Endothelial cell of umbilical vein (primary cell): ENCODE data around the gene HSD17B8. TPM values are rescaled to one million over a fixed set of nuclear protein-coding genes. Genes with fewer than 3 reads are reported as not detected.

ENCODE experiments used
- BruUV-seq: library from RNA; stranded (reverse); fragments of 400-500 nt; replicated peaks from 2 replicates; lab custom pipeline; 2021; lab: Mats Ljungman, UMichigan
- CTCF ChIA-PET: fragments of 300-600, 350-600 bp; sonication (Branson Sonifier 250); formaldehyde crosslinking; loops from one replicate; lab custom pipeline; 2021; ENCODE audit warnings: antibody characterized with exemption, inconsistent platforms; lab: Charles Lee
- POLR2A ChIA-PET: fragments of 300-600, 350-600 bp; sonication (Branson Sonifier 250); formaldehyde crosslinking; loops from one replicate; lab custom pipeline; 2021; ENCODE audit warnings: antibody characterized with exemption, inconsistent platforms; lab: Charles Lee
- DNase-seq: peaks from one replicate; pipeline ENCODE4 v3.0.0-alpha.2; 2011; ENCODE audit warnings: low read depth, low spot score
- FAIRE-seq: peaks from 2 replicates; lab custom pipeline; 2011; peaks lifted over from hg19 to GRCh38; lab: Jason Lieb, UNC
- H2AFZ ChIP-seq: 2 replicates; pipeline ENCODE4 v1.6.0; 2012; ENCODE audit warnings: low read depth, low read length, control low read depth, inconsistent platforms
- H3K27ac ChIP-seq: 2 replicates; pipeline ENCODE4 v1.5.1; 2011; ENCODE audit warnings: low read depth, mild to moderate bottlenecking, control low read depth, low read length, moderate library complexity; ENCODE audit not compliant: insufficient read depth
- H3K27me3 ChIP-seq, 2 experiments: 2 replicates each; pipeline versions ENCODE4 v1.6.0 to v1.6.1; 2011; ENCODE audit warnings: low read length in 2 of 2, mixed read lengths in 1 of 2; ENCODE audit not compliant: control insufficient read depth in 2 of 2, insufficient read depth in 2 of 2
- H3K36me3 ChIP-seq, 2 experiments: 2 replicates in 1 of 2; 3 replicates in 1 of 2; pipeline ENCODE4 v1.5.1; 2011; ENCODE audit warnings: low read length in 2 of 2, mild to moderate bottlenecking in 1 of 2, moderate library complexity in 1 of 2; ENCODE audit not compliant: control insufficient read depth in 2 of 2, insufficient read depth in 2 of 2; ENCODE audit errors: extremely low read depth in 1 of 2
- H3K4me1 ChIP-seq: 3 replicates; pipeline ENCODE4 v1.5.1; 2011; ENCODE audit warnings: mild to moderate bottlenecking, low read length; ENCODE audit not compliant: control insufficient read depth, insufficient read depth; ENCODE audit errors: extremely low read depth
- H3K4me2 ChIP-seq: 2 replicates; pipeline ENCODE4 v1.6.1; 2011; ENCODE audit warnings: low read length, control low read depth, mixed read lengths; ENCODE audit not compliant: insufficient read depth
- H3K4me3 ChIP-seq, 3 experiments: fragments of 200-600 bp in 1 of 3; sonication (generic), shearing (Covaris generic) in 1 of 3; replicated peaks in 1 of 3; 2 replicates each; pipeline ENCODE4 v1.5.1; 2011 to 2016; ENCODE audit warnings: control low read depth in 3 of 3, low read length in 3 of 3, mild to moderate bottlenecking in 2 of 3, inconsistent platforms in 1 of 3, low read depth in 1 of 3, moderate library complexity in 1 of 3; ENCODE audit not compliant: insufficient read depth in 1 of 3
- H3K79me2 ChIP-seq: 2 replicates; pipeline ENCODE4 v1.6.0; 2012; ENCODE audit warnings: low read length, inconsistent platforms; ENCODE audit not compliant: control insufficient read depth, insufficient read depth
- H3K9ac ChIP-seq: replicated peaks from 2 replicates; pipeline ENCODE3; 2011; ENCODE audit warnings: low read length, control low read depth; ENCODE audit not compliant: insufficient read depth; ENCODE audit errors: extremely low read depth
- H3K9me1 ChIP-seq: replicated peaks from 3 replicates; pipeline ENCODE4 v1.6.0; 2011; ENCODE audit warnings: mild to moderate bottlenecking, low read length; ENCODE audit not compliant: control insufficient read depth, insufficient read depth; ENCODE audit errors: extremely low read depth
- H3K9me3 ChIP-seq: replicated peaks from 2 replicates; pipeline ENCODE4 v1.5.1; 2012; ENCODE audit warnings: low read length, inconsistent platforms; ENCODE audit not compliant: control insufficient read depth, insufficient read depth
- H4K20me1 ChIP-seq: replicated peaks from 2 replicates; pipeline ENCODE3; 2011; ENCODE audit warnings: mild to moderate bottlenecking, low read length; ENCODE audit not compliant: control insufficient read depth, insufficient read depth; ENCODE audit errors: extremely low read depth
- EZH2 ChIP-seq: IDR thresholded peaks from 2 replicates; pipeline ENCODE4 v1.6.1; 2012; ENCODE audit warnings: borderline replicate concordance, low read depth, mild to moderate bottlenecking, moderate library complexity, low read length, inconsistent platforms; ENCODE audit not compliant: severe bottlenecking
- JUN ChIP-seq: IDR thresholded peaks from 2 replicates; pipeline ENCODE4 v1.6.1; 2011; ENCODE audit warnings: borderline replicate concordance, low read depth; ENCODE audit not compliant: insufficient read length, insufficient read depth
- MYC ChIP-seq: IDR thresholded peaks from one replicate; pipeline ENCODE4 v1.6.1; 2011; ENCODE audit warnings: mild to moderate bottlenecking, low read depth, low read length
- POLR2A ChIP-seq: IDR thresholded peaks from 2 replicates; pipeline ENCODE4 v1.6.1; 2012; ENCODE audit warnings: low read depth, mild to moderate bottlenecking, control low read depth, low read length
- dilution Hi-C: fragments of 300-500 bp; cut with MboI; formaldehyde crosslinking; loops from one replicate; pipeline ENCODE4 v1.15.0; 2019; ENCODE audit warnings: low sequenced_read_pairs; ENCODE audit not compliant: extremely low pct_ligation_motif_present
- intact Hi-C: fragments of 100-400 bp; cut with micrococcal nuclease; formaldehyde crosslinking; loops from one replicate; pipeline ENCODE4 v1.10.0; 2022
- polyA plus RNA-seq, 4 experiments: library from polyadenylated mRNA; depleted of rRNA in 3 of 4; stranded (reverse) in 3 of 4; unstranded in 1 of 4; fragments of >200 nt; gene quantifications; 2 replicates each; pipeline versions ENCODE4 v1.2.1 to v1.2.3, GENCODE V29; 2011 to 2012; ENCODE audit warnings: missing spikeins in 1 of 4
- total RNA-seq: library from RNA; stranded (reverse); gene quantifications from 2 replicates; pipeline ENCODE4 v1.2.3, GENCODE V29; 2021
- TF ChIP-seq, protein P1 (sequence below), 2 donors: IDR thresholded peaks; 1 replicate in 1 of 2; 2 replicates in 1 of 2; pipeline ENCODE4 v1.5.1; 2011; ENCODE audit warnings: low read length in 2 of 2, mild to moderate bottlenecking in 2 of 2, moderate library complexity in 2 of 2, control low read depth in 1 of 2, inconsistent platforms in 1 of 2, low read depth in 1 of 2; ENCODE audit not compliant: insufficient read depth in 1 of 2; ENCODE audit errors: extremely low read depth in 1 of 2
- TF ChIP-seq, protein P2 (sequence below): IDR thresholded peaks from 2 replicates; pipeline ENCODE4 v1.6.1; 2011; ENCODE audit not compliant: insufficient read depth, insufficient read length

Gene HSD17B8
- total and polyA plus RNA-seq, 2 donors (not counting 3 experiments of a cell fraction or from before 2014, with no cell fraction given) = 4.0 to 8.2 TPM

DNA sequence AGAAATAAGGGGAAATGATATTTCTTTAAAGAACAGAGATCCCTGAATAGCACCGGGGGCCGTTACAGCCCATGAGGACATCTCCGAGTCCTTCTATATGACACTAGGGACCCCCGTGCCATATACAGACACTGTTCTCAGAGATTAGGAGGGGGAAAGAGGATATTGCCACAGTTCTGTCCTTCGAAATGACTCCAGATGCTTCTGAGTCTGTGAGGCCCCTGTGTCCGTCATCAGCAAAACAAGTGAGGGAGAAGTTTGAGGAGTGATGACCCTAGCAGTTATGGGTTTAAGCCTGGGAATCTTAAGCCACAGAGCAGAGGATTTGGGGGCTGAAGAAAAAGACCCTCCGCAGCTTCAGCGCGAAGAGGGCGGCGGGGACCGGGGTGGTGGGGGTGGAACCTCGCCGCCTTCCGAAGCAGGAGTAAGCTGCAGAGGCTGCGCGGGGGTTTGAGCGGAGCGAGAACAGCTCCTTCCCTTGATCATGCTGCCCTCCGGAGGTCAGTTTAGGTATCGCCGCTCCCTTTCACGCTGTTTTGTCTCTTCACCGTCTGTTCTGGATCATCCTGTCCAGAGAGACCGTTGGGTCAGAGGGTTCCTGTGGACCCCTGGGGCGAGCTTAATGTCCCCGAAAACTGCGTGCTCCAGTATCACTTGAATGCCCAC, 43.7 kb downstream of the HSD17B8 start:
- dilution Hi-C loops (no loop called here), intact Hi-C loops (loop anchor here (1.0 to 10.0 kb wide), 5 partner anchors 40 to 363 kb away; partner anchors contain the start of gene RING1)
- peak overlapping the region; percentile 57 for H3K9ac ChIP-seq
- H3K79me2 ChIP-seq = no peaks in the 10 kb centered on the region
- H3K9me1 ChIP-seq = no peaks in the 10 kb centered on the region
- peak overlapping the region; percentile 81 for H2AFZ ChIP-seq
- DNase-seq (peak; percentile 89), FAIRE-seq (peak; percentile 86)
- peaks cover 23% of the 10 kb centered on the region for H3K4me1 ChIP-seq
- H3K4me3 ChIP-seq = peak overlapping the region; percentile 13 to 51 (median 33)
- ChIA-PET CTCF (interaction anchor here (0.6 to 4.5 kb wide), 56 partner anchors 11 to 1751 kb away, joined by 3 to 99 read pairs (median 5); partner anchors contain the start of genes BRD2, HLA-DPA1, HLA-DPB1 and HSD17B8), POLR2A (interaction anchor here (0.6 to 2.7 kb wide), 5 partner anchors 24 to 276 kb away, joined by 3 to 12 read pairs (median 7); partner anchors contain the start of genes HSD17B8, RING1, RPS18 and VPS52)
- peak overlapping the region; percentile 91 for H3K4me2 ChIP-seq
- H3K9me3 ChIP-seq = no peaks in the 10 kb centered on the region
- peaks cover 2 to 6% of the 10 kb centered on the region in 2 experiments for H3K27me3 ChIP-seq
- BruUV-seq = no TSS peak
- peaks cover 0 to 2% of the 10 kb centered on the region in 2 experiments for H3K36me3 ChIP-seq
- no peak for TF ChIP-seq MYC
- TF ChIP-seq, protein P1, sequence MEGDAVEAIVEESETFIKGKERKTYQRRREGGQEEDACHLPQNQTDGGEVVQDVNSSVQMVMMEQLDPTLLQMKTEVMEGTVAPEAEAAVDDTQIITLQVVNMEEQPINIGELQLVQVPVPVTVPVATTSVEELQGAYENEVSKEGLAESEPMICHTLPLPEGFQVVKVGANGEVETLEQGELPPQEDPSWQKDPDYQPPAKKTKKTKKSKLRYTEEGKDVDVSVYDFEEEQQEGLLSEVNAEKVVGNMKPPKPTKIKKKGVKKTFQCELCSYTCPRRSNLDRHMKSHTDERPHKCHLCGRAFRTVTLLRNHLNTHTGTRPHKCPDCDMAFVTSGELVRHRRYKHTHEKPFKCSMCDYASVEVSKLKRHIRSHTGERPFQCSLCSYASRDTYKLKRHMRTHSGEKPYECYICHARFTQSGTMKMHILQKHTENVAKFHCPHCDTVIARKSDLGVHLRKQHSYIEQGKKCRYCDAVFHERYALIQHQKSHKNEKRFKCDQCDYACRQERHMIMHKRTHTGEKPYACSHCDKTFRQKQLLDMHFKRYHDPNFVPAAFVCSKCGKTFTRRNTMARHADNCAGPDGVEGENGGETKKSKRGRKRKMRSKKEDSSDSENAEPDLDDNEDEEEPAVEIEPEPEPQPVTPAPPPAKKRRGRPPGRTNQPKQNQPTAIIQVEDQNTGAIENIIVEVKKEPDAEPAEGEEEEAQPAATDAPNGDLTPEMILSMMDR (IDR thresholded peaks at IDR 0.05; ENCODE audit: extremely low read depth in 1 of 2, insufficient read depth in 1 of 2, low read depth in 1 of 2, low read length in 2 of 2) = peak; percentile 81 to 93
- H3K27ac ChIP-seq = peak overlapping the region; percentile 64
- no peaks in the 10 kb centered on the region for H4K20me1 ChIP-seq

DNA sequence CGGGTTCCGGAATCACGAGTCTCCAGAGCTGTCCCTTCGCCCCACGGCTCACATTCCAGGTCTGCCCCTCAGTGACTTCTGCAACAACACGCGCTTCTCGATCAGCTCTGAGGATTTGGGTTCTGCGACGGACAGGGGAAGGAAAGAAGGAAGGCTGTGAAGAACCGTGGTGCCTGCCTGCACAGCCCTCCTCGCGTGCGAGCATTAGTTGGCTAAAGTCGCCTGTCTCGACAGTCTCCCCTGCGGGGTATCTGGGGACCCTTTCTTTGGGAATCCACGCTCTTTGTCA, 44.1 kb downstream of the HSD17B8 start:
- H3K9me3 ChIP-seq = no peaks in the 10 kb centered on the region
- BruUV-seq = TSS peak; percentile 16
- ChIA-PET POLR2A (interaction anchor here (1.9 to 2.7 kb wide), 3 partner anchors 23 to 277 kb away, joined by 4 to 12 read pairs (median 10); partner anchors contain the start of genes RING1, RPS18 and VPS52), CTCF (interaction anchor here (0.7 to 4.5 kb wide), 46 partner anchors 12 to 1751 kb away, joined by 3 to 99 read pairs (median 6); partner anchors contain the start of genes HLA-DPA1, HSD17B8, RGL2 and RING1)
- dilution Hi-C loops = no loop called here
- peak overlapping the region; percentile 81 for H2AFZ ChIP-seq
- H3K9me1 ChIP-seq = no peaks in the 10 kb centered on the region
- no peaks in the 10 kb centered on the region for H4K20me1 ChIP-seq
- peak overlapping the region; percentile 64 for H3K27ac ChIP-seq
- TF ChIP-seq JUN = no peak
- TF ChIP-seq, protein P2, sequence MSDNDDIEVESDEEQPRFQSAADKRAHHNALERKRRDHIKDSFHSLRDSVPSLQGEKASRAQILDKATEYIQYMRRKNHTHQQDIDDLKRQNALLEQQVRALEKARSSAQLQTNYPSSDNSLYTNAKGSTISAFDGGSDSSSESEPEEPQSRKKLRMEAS = no peak
- TF ChIP-seq POLR2A = no peak
- TF ChIP-seq EZH2 = no peak
- TF ChIP-seq, protein P1 (IDR thresholded peaks at IDR 0.05; ENCODE audit: extremely low read depth in 1 of 2, insufficient read depth in 1 of 2, low read depth in 1 of 2, low read length in 2 of 2) = no peak
- H3K27me3 ChIP-seq = peaks cover 0 to 2% of the 10 kb centered on the region in 2 experiments
- H3K36me3 ChIP-seq = peaks cover 0 to 2% of the 10 kb centered on the region in 2 experiments
- FAIRE-seq (no peak), DNase-seq (no peak)
- H3K4me3 ChIP-seq = peak overlapping the region; percentile 13 to 51 (median 33)
- H3K9ac ChIP-seq = peak overlapping the region; percentile 57
- intact Hi-C loops = loop anchor here (1.0 to 10.0 kb wide), 5 partner anchors 40 to 364 kb away; partner anchors contain the start of gene RING1
- peak overlapping the region; percentile 91 for H3K4me2 ChIP-seq
- H3K79me2 ChIP-seq = no peaks in the 10 kb centered on the region
- H3K4me1 ChIP-seq = peaks cover 23% of the 10 kb centered on the region
